ENCODE measurements around the gene PCDHB15.

DNA sequence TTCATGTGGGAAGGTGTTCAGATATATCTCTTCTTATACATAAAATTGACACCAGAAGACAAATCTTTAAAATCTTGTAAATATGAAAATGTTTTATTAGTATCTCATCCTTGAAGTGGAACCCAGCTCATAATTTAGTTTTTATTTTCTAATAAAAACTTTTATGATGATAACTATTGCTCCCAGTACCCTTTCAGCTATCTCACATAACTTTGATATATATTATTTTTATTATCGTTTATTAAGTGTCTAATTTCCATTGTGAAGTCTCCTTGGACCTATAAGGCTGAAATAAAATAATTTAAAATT is 16.0 kb downstream of the PCDHB15 start:
- TF ChIP-seq GATA2 (IDR thresholded peaks at IDR 0.05; ENCODE audit: low read depth, low read length) (no peak), GATA3 (IDR thresholded peaks at IDR 0.05; ENCODE audit: low read depth, low read length) (no peak)

All from SH-SY5Y (cell line).